COLO668 (cell line): ENCODE results near the gene ICOSLG.
"Not testable (repeated sequence)": the region's sequence is repeated elsewhere in the genome, so short reads cannot be mapped to it uniquely, and the experiment has no call there.

Experiments
- DNase-seq: peaks from one replicate; lab custom pipeline; 2025; ENCODE audit not compliant: unreplicated experiment; lab: John Stamatoyannopoulos, UW

Gene ICOSLG

GRCh38 chr21:44265734-44266270, 25.1 kb upstream of the ICOSLG start:
- no peak for DNase-seq

DNA sequence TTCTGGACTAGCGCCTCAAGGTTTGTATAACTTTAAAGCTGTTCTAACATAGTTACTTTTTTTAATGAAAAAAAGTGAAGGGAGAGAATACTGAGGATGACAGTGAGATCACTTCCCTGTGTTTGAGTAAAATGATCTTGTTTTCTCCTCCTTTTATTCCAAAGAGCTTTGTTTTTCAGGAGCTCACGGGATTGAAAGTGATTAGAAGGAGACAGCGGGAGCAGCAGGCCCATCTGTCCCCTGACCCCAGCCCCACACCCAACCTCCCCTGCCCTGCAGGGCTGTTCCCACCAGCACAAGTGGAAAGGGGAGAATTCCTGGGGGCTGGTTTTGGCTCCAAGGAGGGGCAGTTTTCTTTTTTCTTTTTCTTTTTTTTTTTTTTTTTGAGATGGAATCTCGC, 23.0 kb upstream of the ICOSLG start:
- DNase-seq, result no peak

- no peak for DNase-seq
Measured at GRCh38 chr21:44263221-44263760, 22.5 kb upstream of the ICOSLG start.

DNA sequence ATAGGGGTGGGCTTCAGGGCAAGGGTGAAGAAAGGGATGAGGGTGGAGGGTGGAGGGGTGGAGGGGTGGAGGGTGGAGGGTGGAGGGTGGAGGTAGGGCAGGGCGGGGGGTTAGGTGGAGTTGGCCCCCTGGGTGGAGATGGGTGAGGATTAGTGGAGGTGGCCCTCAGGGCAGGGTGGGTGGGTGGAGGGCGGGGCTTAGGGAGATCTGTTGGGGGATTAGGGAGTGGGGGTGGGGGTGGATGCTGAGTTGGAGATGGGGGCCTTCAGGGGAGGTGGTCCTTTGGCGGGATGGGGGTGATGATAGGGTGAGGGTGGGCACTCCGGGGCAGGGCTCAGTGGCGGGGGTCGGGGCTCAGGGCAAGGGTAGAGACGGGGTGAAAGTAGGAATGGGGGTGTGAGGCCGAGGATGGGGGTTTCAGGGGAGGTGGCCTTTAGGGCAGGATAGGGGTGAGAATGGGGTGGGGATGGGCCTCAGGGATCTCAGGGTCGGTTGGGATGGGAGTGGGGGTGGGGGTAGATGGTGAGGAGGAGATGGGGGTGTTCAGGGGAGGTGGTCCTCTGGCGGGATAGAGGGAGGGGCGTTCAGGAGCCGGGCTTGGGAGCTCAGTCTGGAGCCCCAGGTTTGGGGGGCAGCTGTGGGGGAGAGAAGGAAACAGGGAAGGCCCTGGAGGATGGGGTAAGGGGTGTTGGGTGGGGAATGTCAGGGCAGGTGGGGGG, 21.8 kb upstream of the ICOSLG start:
- DNase-seq, result no peak

DNA sequence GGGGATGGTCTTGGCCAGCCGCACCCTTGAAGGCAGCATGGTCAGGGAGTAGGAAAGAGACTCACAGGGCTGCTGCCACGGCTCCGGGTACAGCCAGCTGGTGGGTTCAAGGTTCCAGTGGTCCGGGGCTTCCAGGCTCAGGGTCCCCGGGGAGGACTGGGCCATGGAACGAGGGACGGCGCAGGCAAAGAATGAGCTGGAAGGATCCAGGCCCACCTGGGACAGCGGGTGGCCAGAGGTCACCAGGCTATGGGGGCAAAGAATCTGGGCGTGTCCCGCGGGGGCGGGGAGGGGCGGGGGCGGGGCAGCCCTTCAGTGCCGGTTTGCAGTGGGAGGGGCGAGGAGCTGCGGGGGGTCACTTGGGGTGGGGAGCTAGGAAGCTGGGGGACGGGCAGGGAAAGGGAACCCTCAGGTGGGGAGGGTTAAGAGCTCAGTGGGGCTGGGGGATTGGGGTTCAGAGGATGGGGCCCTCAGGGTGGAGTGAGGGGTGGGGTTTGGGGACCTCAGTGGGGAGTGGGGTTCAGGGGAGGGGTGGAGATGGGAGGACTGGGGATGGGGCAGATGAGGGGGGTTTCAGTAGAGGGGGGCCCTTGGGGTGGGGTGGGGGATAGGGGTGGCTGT, 21.0 kb upstream of the ICOSLG start, which contains the start of gene DNMT3L:
Gene DNMT3L, minus strand, starts transcription at position 223 of the 621 bp plus-strand sequence. CDS start 638 bp downstream, outside the sequence.
- DNase-seq, result no peak

DNA sequence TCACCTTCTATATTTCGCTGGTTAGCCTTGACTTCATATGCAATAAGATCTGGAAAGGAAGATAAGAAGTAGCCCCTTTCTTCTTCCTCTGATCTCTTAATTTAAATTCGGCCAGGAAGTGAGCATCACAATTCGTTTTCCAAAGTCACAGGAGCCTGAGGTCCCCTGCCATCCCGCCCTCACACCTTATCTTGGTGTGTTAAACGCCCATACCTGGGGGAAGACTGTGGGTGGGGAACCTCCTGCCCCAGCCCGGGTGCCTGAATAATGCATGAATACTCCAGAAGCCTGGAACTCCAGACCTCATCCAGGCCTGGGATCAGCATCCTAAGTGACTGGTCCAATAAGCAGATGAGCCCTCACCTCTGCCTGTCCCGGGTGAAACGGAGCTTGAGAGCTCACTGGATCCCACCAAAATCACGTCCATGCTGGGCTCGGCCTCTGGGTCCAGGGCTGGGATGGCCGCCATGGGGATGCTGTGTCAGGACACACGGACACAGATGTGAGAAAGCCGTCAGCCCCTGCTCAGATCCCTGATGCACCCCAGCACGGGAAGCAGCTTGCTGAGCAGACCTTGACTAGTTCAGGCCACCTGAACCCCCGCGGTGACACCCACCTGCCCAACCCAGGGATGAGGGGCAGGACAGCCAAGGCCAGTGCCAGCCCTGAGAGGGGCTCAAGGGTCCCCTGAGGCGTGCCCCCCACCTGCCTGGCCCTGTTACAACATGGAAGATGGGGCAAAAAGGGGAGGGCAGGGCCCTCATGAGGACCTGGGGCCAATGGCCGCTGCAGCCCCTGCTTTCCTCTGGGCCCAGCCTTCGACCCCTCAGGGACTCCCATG, 20.3 kb upstream of the ICOSLG start:
- DNase-seq, result no peak

DNA sequence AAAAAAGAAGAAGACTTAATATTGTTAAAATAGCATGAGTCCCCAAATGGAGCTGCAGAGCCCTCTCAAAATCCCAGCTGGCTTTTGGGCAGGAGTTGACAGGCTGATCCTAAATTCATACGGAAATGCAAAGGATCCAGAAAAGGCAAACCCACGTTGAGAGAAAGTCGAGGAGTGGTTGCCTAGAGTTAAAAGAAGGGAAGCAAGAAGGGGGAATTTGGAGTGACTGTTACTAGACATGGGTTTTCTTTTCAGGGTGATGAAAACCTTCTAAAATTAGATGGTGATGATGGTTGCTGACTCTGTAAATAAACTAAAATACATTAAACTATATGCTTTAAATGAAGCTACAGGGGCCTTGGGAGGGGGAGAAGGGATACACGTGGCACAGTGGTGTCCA, 19.3 kb upstream of the ICOSLG start:
- DNase-seq, result no peak

- DNase-seq, result no peak
Measured at GRCh38 chr21:44259082-44259705, 18.5 kb upstream of the ICOSLG start.

DNA sequence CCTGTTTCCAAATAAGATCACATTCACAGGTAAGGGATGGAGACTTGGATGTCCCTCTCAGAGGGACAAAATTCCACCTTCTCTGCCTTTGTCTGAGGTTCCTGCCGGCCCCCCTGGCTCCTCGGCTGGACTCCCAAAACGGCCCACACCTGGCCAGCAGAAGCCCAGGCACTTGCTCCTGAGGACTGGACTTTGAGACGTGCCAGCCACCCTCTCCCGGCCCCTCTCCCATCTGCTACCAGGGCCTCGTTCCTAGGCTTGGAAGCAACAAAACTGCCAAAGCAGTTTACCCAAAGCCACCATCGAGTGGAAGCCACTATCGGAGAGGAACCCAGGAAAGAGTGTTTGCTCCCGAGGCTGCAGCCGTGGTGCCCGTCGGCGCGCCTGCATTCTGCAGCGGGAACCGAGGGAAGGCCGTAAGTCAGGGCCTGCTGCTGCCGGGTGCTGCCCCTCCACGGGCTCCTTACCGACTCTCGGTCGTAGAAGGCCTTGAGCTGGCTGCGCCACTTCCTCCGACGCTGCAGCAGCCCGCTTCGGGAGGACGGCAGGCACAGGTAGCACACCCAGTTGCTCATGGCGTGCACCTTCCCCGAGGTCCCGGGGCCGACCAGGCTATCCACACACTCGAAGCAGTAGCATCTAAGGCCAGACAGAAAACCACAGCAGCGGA, 17.4 kb upstream of the ICOSLG start:
- no peak for DNase-seq

DNA sequence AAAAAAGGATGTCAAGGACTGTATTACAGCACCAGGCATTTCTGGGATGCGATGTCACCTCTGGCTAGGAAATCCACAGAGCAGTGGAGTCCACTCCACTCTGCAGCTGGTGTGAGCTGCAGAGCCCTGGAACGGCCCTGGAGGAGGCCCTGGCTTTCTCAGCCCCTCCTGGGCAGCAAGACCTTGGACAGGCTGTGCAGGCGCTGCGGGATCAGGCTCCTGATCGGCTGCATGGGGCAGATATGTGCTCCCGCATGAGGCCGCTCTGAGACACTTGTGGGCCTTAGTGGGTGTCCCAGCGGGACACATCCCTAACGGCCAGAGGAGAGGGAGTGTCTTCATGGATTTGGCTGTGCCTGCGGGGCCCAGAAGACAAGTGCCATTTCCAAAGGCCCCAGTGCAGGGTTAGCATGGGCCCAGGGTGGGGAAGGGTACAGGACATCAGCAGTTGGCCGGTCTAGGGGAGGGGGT, 14.8 kb upstream of the ICOSLG start:
- no peak for DNase-seq

- no peak for DNase-seq
Measured at GRCh38 chr21:44253832-44254710, 13.3 kb upstream of the ICOSLG start.

DNA sequence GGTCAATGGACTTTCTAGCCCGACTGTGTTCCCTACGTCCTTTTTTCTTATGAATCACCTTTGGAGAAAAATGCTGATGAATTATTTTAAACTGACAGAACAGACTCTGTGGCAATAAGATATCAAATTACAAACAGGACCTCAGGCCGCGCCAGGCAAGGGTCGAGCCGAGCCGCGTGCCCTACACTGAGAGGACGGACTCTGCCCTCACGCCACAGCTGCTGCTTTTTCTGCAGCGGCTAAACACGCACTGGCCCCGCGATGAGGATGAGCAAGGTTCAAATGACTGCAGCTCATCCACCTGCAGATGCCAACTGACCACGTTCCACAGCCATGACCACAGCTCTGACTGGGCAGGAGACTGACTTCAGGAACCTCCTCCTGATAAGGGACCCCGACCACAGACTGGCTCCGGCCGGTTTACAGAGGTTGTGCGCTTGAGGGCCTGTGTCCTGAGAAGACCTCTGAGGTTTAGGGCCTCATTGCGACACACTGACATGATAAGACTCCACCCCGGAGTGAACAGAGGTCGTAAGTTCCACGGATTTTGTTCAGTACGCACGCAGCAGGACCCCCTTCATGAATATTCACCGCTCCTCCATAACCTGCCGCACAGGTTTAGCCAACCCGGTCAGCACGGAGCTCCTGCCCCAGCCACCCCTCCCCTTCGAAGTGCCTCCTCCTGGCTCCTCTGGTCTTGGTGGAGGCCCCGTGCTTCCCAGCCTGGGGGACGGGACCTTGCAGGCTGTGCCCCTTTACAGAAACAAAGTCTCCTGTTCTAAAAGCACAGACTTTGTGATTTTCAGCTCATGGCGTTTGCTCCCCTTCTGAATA, 8.7 kb upstream of the ICOSLG start:
- DNase-seq, result not testable (repeated sequence)

DNA sequence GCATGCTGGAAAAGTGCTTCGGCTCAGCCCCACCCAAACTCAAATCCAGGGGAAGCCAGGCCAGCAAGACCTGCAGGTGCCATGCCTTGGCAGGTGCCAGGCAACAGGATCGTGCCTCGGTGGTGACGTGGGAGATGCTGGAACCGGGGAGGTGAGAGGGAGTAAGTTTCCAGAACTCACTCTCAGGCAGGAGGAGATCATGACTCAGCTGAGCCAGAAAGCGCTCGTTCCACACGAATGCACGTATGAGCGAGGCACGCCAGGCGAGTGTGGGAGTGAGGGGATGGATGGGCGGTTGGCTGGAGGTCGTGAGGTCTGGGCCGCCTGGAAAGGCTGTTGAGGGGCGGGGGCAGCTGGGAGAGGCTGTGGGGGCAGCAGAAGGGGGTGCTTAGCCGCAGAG, 7.2 kb upstream of the ICOSLG start:
- not testable (repeated sequence) for DNase-seq

DNA sequence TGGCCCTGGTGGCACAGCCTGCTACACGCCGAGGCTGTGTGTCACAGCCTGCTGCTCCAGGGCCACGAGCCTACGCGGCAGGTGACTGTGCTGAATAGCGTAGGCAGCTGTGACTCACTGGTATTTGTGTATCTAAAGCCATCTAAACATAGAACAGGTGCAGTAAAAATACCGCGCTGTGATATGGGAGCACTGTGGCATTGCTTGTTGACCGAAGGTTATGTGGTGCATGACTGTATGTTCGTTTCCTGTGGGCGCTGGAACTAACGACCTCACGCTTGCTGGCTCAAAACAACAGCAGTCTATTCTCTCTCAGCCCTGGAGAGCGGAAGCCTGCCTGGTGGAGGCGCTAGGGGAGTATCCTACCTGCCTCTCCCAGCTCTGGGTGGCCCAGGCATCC, 3.2 kb upstream of the ICOSLG start:
- not testable (repeated sequence) for DNase-seq

DNA sequence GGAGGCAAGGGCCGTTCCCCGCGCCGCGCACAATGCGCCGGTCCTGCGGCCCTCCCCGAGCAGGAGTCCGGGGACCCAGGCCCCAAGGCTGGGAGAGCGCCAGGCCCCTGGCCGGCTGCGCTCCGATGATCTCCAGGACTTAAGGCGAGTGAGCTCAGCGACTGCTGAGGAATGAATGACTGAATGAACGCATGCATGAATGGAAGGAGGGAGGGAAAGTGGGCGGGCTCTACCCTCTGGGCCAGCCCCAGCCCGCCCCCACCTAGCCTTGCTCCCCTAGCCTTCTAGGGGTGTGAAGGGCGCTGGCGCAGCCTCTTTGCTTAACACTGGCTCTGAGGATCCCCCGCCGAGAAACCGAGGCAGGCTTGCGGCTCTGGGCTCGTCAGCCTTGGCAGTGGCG, 538 bp upstream of the ICOSLG start:
- DNase-seq, result not testable (repeated sequence)

DNA sequence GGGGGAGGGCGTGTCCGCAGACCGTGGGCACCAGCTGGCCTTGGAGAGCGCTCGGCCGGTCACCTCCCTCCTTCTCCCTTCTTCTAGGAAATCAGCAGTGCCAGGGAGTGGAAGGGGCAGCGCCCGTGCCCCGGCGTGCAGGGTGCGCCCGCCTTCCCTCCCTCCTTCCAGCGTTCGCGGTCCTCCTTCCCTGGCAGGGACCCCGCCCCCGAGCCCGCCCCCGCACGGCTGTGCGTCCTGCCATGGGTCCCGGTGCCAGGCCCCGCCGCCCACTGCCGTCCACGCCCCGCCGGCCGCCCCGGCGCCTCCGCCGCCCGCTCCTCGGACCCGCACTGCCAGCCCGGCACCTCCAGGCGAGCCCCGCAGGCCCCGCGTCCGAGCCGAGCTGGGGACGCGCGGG, 390 bp downstream of the ICOSLG start:
- DNase-seq, result not testable (repeated sequence)

GRCh38 chr21:44229561-44229960, 11.2 kb downstream of the ICOSLG start:
- DNase-seq, result not testable (repeated sequence)

DNA sequence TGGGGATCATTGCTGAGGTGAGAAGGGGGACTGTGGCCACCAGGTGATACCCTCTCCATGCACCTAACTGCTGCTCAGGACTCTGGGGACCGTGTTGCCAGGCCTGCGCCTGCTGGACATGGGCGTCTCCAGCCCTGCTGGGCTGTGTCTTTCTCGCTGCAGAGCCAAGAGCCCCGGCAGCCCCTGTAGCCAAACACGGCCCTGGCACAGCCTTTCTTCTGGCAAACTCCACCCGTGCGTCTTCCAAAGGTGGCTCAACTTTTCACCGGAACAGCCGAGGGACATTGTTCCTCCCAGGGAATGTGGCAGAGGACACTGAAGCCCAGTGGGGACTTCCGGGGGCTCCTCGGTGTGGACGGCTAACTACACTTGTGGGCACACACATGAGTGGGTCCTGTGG, 12.6 kb downstream of the ICOSLG start:
- not testable (repeated sequence) for DNase-seq
